Tibial artery (tissue), 4 donors: Measurements from ENCODE around the gene RNF7.

Experiments used
- DNase-seq, 2 donors: peaks; one replicate each; pipeline ENCODE4 v3.0.0-alpha.2; 2019
- H3K27ac ChIP-seq, 2 donors: fragments of 200-600 bp; sonication (generic) in 1 of 2; 1 replicate in 1 of 2; 2 replicates in 1 of 2; pipeline ENCODE4 v1.5.1; 2018 to 2019; ENCODE audit warnings: mild to moderate bottlenecking in 1 of 2
- H3K27me3 ChIP-seq, 2 donors: fragments of 200-600 bp; sonication (generic) in 1 of 2; one replicate each; pipeline versions ENCODE4 v1.5.1 to v1.6.0; 2016 to 2019
- H3K36me3 ChIP-seq, 3 donors: fragments of 200-600 bp; sonication (generic) in 2 of 3; one replicate each; pipeline ENCODE4 v1.5.1; 2016 to 2019; ENCODE audit warnings: mild to moderate bottlenecking in 2 of 3
- H3K4me1 ChIP-seq, 4 donors: fragments of 200-600 bp; sonication (generic) in 2 of 4; 1 replicate in 3 of 4; 2 replicates in 1 of 4; pipeline ENCODE4 v1.5.1; 2016 to 2019
- H3K4me3 ChIP-seq, 2 donors: fragments of 200-600 bp; sonication (generic) in 1 of 2; 1 replicate in 1 of 2; 2 replicates in 1 of 2; pipeline ENCODE4 v1.5.1; 2018 to 2019; ENCODE audit warnings: mild to moderate bottlenecking in 2 of 2
- H3K9me3 ChIP-seq, 3 donors: fragments of 200-600 bp; sonication (generic) in 1 of 3; one replicate each; pipeline ENCODE4 v1.5.1; 2016 to 2019
- intact Hi-C: fragments of 100-400 bp; cut with DNase I; formaldehyde crosslinking; loops from one replicate; pipeline ENCODE4 v1.15.0; 2023; ENCODE audit warnings: low total_unique reads
- TF ChIP-seq, protein P1 (sequence below), 2 experiments: fragments of 200-600 bp in 1 of 2; fragments of 450-650 bp in 1 of 2; IDR thresholded peaks; one replicate each; pipeline ENCODE4 v1.5.1; 2017 to 2019; ENCODE audit warnings: antibody characterized with exemption in 2 of 2, mild to moderate bottlenecking in 1 of 2, moderate library complexity in 1 of 2

RNF7 gene

DNA sequence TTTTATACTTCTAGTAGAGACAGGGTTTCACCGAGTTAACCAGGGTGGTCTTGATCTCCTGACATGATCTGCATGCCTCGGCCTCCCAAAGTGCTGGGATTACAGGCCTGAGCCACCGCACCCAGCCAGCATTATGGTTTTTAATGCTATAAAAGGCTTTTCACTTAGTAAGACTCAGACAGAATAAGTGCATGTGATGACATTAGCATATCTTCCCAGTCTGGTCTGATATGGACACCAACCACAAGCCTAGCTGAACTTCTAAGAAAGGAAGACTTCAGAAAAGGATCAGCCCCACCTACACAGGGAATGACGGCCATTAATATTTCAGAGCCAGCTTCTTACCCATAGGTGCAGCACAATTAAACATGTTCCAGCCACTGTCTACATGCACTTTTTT is 52.1 kb downstream of the RNF7 start:
- Histone ChIP-seq H3K36me3 (no peaks in the 10 kb centered on the region), H3K27ac (no peak overlapping the region), H3K9me3 (no peaks in the 10 kb centered on the region), H3K4me1 (no peaks in the 10 kb centered on the region), H3K4me3 (no peak overlapping the region), H3K27me3 (no peaks in the 10 kb centered on the region)
- intact Hi-C loops: no loop called here
- no peak for DNase-seq
- TF ChIP-seq, protein P1, sequence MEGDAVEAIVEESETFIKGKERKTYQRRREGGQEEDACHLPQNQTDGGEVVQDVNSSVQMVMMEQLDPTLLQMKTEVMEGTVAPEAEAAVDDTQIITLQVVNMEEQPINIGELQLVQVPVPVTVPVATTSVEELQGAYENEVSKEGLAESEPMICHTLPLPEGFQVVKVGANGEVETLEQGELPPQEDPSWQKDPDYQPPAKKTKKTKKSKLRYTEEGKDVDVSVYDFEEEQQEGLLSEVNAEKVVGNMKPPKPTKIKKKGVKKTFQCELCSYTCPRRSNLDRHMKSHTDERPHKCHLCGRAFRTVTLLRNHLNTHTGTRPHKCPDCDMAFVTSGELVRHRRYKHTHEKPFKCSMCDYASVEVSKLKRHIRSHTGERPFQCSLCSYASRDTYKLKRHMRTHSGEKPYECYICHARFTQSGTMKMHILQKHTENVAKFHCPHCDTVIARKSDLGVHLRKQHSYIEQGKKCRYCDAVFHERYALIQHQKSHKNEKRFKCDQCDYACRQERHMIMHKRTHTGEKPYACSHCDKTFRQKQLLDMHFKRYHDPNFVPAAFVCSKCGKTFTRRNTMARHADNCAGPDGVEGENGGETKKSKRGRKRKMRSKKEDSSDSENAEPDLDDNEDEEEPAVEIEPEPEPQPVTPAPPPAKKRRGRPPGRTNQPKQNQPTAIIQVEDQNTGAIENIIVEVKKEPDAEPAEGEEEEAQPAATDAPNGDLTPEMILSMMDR (IDR thresholded peaks at IDR 0.05): no peak

DNA sequence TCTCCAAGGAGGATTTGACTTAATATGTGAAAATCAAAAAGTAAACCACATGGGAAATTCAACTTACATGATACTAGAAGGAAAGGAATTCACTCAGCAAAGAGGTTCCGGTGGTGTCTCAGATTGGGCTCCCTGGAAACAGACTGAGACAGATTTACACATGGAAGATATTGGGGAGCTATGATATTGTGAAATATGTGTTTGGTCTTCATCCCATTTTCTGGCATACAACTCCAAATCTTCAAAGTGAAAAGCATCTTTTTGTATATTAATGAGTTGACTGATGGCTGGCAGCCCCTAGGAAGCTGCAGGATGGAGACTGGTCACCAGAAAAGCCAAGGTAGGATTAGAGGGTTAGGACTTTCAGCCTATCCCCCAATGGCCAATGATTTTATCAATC is 54.4 kb downstream of the RNF7 start:
- intact Hi-C loops: no loop called here
- Histone ChIP-seq H3K36me3 (no peaks in the 10 kb centered on the region), H3K27me3 (no peaks in the 10 kb centered on the region), H3K4me3 (no peak overlapping the region), H3K9me3 (no peaks in the 10 kb centered on the region), H3K4me1 (peaks cover 0 to 16% (median 8%) of the 10 kb centered on the region in 4 donors), H3K27ac (no peak overlapping the region)
- no peak for DNase-seq
- TF ChIP-seq, protein P1 (IDR thresholded peaks at IDR 0.05): no peak

DNA sequence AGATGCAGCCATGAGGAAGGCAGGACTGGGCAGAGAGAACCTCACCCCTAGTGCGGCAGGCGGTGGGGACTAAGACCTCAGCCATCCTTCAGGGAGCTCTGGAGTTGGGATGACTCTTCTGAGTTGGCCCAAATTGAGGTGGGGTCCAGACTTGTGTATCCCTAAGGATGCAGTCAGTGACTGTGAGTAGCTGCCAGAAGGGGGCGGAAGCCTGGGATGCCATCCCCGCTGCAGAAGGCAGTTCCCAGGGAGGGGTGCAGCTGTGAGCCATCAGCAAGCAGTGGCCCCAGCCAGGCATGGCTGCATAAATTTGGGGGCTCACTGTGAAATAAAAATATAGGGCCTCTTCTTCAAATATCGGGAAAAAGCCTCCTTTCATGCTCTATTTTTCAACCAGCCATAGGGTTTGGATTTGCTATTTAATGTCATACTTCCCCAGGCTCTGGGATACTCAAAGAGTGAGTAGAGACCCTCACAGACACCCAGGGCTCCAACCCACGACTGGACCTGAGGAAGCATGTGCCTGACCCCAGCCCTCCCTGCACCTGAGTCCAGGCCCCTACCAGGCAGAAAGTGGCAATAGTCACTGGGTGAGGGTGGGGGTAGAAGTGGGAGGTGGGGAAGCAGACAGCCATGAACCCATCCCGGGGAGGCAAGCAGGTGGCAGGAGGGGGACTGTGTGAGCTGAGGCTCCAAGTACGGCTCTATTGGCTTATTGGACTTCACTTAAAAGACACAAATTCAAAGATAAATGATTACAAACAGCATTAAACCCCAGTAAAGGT is 55.6 kb downstream of the RNF7 start:
- no peak for DNase-seq
- no peak overlapping the region for H3K4me3 ChIP-seq
- no peak overlapping the region for H3K27ac ChIP-seq
- H3K9me3 ChIP-seq: no peaks in the 10 kb centered on the region
- H3K27me3 ChIP-seq: no peaks in the 10 kb centered on the region
- no peaks in the 10 kb centered on the region for H3K36me3 ChIP-seq
- H3K4me1 ChIP-seq: peaks cover 0 to 28% (median 18%) of the 10 kb centered on the region in 4 donors
- TF ChIP-seq, protein P1 (IDR thresholded peaks at IDR 0.05): no peak
- intact Hi-C loops: no loop called here

DNA sequence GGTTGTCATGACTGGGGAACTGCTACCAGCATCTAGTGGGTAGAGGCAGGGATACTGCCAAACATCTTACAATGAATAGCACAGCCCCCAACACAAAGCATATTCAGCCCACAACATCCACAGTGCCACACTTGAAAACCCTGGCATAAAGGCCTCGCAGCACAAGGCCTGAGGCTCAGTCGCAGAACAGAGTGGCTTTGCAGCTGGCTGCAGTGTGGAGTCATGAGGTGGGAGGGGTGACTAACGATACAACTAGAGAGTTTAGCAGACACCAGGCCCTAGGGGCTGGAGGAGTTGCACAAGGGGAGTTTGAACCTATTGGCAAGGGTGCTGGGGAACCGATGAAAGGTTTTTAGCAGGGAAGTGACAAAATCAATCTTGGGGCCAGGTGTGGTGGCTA is 57.2 kb downstream of the RNF7 start:
- H3K27ac ChIP-seq: no peak overlapping the region
- no peak for DNase-seq
- intact Hi-C loops: no loop called here

DNA sequence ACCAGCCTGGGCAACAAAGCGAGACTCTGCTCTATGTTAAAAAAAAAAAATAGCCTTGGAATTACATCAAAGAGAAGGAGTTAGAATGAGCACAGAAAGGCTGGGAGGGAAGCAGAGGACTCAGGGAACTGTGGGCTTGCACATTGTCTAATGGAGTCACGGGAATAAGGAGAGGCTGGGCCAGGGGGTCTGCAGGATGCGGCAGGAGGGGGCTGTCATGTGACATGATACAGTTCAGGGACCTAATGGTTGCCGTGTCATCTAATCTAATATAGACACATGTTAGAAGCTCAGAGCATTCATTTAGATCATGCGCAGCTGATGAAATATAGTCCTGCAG is 57.6 kb downstream of the RNF7 start:
- intact Hi-C loops: no loop called here
- no peak overlapping the region for H3K27ac ChIP-seq
- peaks cover 0 to 31% (median 20%) of the 10 kb centered on the region in 4 donors for H3K4me1 ChIP-seq
- TF ChIP-seq, protein P1 (IDR thresholded peaks at IDR 0.05): no peak
- no peak for DNase-seq
- H3K4me3 ChIP-seq: no peak overlapping the region
- H3K36me3 ChIP-seq: no peaks in the 10 kb centered on the region
- H3K27me3 ChIP-seq: no peaks in the 10 kb centered on the region
- H3K9me3 ChIP-seq: no peaks in the 10 kb centered on the region

More for the DNA sequence above, 57.2 kb downstream of the RNF7 start:
- TF ChIP-seq, protein P1 (IDR thresholded peaks at IDR 0.05): no peak
- H3K4me3 ChIP-seq: no peak overlapping the region
- no peaks in the 10 kb centered on the region for H3K36me3 ChIP-seq
- peaks cover 0 to 31% (median 20%) of the 10 kb centered on the region in 4 donors for H3K4me1 ChIP-seq
- no peaks in the 10 kb centered on the region for H3K27me3 ChIP-seq
- H3K9me3 ChIP-seq: no peaks in the 10 kb centered on the region
